Ammon's horn (tissue), 1 donor: ENCODE data around the gene ULK1.
"Not testable (repeated sequence)": the region's sequence is repeated elsewhere in the genome, so short reads cannot be mapped to it uniquely, and the experiment has no call there.

Source experiments
- DNase-seq: peaks from one replicate; pipeline ENCODE4 v3.0.0-alpha.2; 2016; ENCODE audit warnings: low spot score

ULK1 gene

GRCh38 chr12:131862084-131862441 lies 32.4 kb upstream of the ULK1 start:
- no peak for DNase-seq

- no peak for DNase-seq
Observed at GRCh38 chr12:131862600-131862993, 31.8 kb upstream of the ULK1 start.

- no peak for DNase-seq
Observed at GRCh38 chr12:131862994-131863710, 31.3 kb upstream of the ULK1 start.

DNA sequence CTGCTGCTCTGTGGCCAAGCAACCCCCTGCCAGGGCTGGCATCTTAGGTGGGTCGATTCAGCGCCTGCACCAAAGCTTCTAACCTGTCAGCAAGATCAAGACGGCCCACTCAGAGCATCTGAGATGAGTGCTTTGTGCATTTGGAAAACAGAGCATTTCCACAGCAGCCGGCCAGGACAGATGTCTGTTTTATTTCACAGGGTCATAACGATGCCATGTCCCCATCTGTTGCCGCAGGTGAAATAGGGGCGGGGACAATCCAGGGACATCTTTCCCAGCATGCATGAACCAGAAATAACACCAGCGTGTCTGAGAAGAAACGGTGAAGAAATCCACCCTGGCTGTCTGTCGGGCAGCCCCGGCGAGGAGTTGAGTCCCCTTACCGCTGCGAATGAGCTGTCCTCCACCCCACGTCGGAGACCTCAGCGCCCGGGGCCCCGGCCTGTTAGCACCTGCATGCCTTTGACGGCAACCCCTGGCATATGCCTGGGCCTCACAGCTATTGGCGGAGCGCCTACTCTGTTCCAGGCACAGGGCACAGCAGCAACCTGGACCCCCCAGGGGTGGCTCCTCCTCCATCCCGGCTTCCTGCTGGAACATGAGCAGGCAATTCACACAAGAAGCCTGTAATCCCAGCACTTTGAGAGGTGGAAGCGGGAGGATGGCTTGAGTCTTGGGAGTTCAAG lies 30.6 kb upstream of the ULK1 start:
- DNase-seq: no peak

- DNase-seq: no peak
Observed at GRCh38 chr12:131864469-131864868, 30.0 kb upstream of the ULK1 start.

DNA sequence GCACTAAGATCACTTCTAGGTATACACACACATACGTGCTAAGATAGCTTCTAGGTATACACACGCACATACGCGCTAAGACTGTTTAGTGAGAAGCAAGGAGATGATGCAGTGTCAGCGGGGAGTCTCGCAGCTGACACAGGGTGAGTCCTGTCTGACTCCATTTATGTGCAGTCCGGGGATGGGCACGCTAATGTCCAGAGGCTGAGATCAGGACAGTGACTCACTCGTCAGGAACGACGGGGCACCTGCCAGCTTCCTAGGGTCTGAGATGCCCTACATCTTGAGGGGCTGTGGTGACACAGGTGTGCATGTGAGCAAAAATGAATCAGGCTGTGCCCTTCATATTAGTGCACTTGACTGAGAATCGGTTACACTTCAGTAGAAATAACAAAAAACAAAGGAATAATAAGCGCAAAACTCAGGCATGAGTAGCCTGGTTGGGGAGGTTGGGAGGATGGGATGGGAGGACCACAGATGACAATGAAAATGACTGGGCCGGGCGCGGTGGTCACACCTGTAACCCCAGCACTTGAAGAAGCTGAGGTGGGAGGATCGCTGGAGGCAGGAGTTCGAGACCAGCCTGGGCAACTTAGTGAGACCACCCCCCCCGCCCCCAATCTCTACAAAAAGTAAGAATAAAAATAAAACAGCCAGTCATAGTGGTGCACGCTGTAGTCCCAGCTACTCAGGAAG lies 29.1 kb upstream of the ULK1 start:
- no peak for DNase-seq

DNA sequence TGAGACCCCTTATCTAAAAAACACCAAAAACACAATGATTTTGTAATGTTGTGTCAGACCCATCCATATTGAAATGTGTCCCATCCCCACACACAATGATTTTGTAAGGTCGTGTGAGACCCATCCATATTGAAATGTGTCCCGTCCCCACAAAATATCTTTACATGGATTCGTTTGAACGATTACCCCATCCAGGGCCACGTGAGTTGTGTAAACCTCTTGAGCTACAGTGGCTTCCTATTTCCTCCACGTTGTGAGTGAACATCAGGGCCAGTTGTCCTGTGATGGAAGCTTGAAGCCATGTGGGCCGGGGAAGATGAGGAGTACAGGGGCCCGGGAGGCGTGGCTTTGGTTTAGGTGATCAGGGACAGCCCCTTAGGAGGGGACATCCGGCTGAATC lies 27.0 kb upstream of the ULK1 start:
- no peak for DNase-seq

GRCh38 chr12:131867891-131868675 lies 26.3 kb upstream of the ULK1 start:
- DNase-seq: no peak

DNA sequence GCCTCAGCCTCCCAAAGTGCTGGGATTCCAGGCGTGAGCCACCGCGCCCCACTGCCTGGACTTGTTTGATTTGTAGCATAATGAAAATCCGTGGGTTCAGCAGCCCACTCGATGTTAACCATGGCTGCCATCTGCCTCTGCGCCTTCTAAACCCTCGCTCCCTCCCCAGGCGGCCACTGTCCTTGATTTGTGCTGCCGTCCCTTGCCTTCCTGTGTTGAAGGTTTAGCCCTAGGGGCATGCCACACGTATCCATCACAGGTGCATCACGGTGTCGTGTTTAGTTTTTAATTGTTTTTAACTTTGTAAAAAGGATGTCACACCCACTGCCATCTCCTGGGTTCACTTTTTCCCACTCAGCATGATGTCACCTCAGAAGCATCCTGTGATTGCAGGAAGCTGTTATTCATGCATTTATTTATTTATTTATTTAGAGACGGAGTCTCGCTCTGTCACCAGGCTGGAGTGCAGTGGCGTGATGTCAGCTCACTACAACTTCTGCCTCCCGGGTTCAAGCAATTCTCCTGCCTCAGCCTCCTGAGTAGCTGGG lies 24.5 kb upstream of the ULK1 start:
- DNase-seq: no peak

DNA sequence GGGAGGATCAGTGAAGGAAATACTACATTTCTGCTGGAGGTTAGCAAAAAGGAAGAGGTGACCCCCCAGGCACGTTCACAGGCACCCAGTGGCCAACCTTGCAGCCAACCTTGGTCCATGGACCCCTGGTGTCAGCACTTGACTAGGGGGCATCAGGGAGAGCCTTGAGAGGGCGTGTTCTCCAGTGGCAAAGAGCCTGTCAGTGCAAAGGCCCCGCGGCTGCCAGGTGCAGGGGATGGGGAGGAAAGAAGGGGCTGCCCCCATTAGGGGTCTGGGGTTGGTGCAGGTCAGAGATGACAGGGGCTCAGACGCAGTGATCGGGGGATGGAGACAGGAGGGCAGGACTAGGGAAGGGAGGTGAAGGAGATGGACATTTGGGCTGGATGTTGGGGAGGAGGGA lies 22.7 kb upstream of the ULK1 start:
- no peak for DNase-seq

DNA sequence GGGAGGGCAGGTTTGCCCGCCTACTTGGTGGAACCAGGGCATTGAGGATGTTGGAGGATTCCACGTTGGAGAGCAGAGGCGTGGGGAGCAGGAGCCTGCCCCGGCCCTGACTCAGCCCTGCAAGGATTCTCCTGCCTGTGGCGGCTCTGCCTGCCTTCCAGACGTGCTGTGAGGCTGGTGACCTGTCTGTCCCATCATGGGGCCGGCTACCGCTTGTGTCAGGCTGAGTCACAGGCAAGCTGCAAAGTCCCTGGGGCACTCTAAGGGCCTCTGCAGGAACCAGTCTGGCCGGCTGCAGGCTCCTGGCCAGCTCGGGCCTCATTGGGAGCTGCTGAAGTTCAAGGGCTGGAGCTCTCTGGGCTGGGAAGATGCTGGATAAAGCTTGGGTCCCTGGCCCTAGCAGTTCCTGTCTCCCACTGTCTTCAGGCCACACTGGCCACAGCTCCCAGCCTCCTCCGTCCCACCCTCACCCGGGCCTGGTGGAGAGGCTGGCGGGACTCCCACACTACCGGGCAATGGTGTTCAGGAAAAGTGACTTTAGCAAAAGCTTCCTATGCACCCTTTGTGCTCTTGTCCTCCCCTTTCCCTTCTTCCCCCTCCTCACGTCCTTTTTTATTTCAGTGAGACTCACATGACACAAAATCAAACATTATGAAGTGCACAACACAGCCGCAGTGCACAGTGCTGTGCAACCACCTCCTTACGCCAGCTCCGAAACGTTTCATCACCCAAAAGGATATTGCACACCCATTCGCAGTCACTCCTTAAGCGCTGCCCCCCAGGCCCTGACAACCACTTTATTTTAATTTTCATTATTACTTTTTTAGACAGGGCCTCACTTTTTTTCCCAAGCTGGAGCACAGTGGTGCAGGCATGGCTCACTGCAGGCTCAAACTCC lies 22.0 kb upstream of the ULK1 start:
- no peak for DNase-seq

DNA sequence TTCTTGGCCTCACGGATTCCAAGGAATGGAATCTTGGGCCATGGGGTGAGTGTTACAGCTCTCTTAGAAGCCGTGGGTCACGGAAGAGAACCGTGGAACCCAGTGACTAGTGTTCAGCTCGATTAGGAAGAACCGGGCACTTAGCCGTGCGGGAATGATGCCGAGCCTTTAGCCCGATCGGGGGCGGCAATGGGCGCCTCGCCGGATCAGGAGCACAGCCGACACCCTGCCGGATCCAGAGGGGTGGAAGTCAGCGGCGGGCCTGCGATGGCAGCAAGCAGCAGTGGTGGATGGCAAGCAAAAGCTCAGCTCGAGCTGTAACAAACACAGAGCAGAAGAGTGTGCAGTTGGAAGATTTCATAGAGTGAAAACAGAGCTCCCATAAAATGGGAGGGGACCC lies 21.1 kb upstream of the ULK1 start:
- no peak for DNase-seq

DNA sequence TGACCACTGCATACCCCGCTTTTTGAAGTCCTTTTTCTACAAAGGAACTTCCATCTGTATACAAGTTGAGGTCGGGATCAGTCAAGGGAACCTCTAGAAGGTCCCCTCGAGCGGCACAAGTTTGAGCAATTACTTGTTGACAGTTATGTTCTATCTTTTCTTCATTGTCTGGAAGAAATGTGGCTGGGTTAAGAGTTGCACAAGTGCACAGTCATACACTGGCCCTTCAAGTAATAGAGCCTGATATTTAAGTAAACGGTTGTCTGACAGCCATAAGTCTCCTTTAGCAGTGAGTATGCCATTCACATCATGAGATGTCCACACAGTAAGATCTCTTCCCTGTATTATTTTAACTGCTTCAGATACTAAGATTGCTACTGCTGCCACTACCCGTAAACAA lies 19.4 kb upstream of the ULK1 start:
- DNase-seq: not testable (repeated sequence)

DNA sequence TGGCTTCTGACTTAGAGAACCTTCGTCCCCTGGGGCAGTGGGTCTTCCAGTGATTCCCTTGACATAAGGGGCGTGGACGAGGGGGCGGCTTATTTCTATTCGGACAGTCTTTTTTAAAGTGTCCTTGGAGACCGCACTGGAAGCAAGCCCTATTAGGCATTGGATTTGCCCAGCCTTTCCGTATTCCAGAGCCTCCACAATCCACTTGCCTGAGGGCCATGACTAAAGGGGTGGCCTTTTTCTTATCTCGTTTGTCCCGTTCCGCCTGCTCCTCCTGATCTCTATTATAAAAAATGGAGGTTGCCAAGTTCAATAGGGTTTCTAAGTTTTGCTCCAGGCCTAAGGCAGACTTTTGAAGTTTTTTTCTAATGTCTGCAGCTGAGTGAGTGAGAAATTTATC lies 17.2 kb upstream of the ULK1 start:
- not testable (repeated sequence) for DNase-seq

DNA sequence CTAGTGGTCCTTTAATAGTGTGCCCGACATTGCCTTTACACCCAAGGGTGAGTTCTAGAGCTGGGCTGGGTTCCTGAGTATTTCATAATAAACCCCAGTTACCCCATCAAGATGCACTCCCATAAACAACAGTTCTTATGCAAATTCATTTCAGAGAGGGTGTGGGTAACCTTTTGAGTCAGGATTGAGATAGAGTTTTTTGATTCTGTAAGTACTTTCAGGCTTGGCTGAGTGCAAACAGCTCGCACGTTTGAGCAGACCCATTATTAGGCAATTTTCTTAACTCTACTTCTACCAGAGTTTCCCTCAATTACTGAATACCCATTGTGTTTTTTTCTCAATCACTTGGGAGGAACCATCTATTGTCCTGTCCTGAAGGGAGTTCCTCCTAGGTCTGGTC lies 16.0 kb upstream of the ULK1 start:
- DNase-seq: not testable (repeated sequence)

- no peak for DNase-seq
Observed at GRCh38 chr12:131882804-131883520, 11.5 kb upstream of the ULK1 start.

DNA sequence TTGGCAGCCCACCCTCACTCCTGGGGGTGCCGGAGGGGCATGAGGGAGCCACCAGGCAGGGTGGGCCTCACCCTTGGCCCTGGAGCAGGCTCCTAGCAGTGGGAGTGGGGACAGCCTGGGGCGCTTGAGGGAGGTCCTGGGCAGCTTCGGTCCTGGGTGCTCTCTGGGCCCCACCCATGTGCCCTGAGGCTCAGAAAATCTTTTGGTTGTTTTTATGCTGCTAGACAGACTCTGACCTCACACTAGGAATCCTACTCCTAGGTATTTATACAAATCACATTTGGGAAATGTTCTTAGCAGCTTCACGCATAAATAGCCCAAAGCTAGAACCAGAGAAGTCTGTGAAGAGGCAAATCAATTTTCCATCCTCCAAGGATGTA lies 10.9 kb upstream of the ULK1 start:
- no peak for DNase-seq

DNA sequence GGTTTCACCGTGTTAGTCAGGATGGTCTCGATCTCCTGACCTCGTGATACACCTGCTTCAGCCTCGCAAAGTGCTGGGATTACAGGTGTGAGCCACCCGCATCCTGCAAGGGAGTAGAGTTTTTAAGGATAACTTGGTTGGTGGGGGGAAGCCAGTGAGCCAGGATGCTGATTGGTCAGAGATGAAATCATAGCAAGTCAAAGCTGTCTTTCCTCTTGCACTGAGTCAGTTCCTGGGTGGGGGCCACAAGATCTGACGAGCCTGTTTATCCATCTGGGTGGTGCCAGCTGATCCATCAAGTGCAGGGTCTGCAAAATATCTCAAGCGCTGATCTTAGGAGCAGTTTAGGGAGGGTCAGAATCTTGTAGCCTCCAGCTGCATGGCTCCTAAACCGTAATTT lies 9.3 kb upstream of the ULK1 start:
- DNase-seq: not testable (repeated sequence)

DNA sequence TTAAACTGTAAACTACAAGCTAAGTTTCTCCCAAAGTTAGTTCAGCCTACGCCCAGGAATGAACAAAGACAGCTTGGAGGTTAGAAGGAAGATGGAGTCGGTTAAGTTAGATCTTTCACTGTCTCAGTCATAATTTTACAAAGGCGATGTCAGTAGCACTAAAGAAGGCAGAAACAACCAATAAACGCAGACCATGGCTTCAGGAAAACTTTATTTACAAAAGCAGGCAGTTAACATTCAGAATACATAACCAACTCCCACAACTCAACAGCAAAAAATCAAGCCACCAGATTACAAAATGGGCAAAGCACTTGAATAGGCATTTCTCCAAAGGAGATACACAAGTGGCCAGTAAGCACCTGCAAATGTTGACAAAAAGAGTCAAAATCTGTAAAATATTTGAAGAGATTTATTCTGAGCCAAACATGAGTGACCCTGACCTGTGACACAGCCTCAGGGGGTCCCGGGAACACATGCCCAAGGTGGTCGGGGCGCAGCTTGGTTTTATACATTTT lies 8.8 kb upstream of the ULK1 start:
- DNase-seq: no peak

- not testable (repeated sequence) for DNase-seq
Observed at GRCh38 chr12:131891722-131892121, 2.7 kb upstream of the ULK1 start.
